Stimulated activated CD8-positive, alpha-beta memory T cell treated with anti-CD3 and anti-CD28 coated beads, Interleukin-15, amount 100 ng/mL, for 4 hours (primary cell): ENCODE results near the gene CREBZF.
"Not testable (repeated sequence)": the region's sequence is repeated elsewhere in the genome, so short reads cannot be mapped to it uniquely, and the experiment has no call there.

Experiments used
- DNase-seq, 2 donors: peaks; one replicate each; pipeline ENCODE4 v3.0.0-alpha.2; 2020; ENCODE audit warnings: low read depth in 2 of 2

CREBZF gene

GRCh38 chr11:85626496-85626895, 38.4 kb downstream of the CREBZF start:
- DNase-seq = no peak

DNA sequence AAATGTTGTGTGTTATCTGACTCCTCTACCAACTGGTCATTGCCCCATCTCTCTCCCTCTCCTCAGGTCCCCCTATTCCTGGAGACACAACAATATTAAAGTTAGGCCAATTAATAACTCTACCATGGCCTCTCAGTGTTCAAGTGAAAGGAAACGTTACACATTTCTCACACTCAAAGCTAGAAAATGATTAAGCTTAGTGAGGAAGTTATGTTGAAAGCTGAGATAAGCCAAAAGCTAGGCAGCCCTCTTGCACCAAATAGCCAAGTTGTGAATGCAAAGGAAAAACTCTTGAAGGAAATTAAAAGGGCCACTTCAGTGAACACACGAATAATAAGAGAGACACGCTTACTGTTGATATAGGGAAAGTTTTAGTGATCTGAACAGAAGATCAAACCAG, 44.7 kb downstream of the CREBZF start:
- DNase-seq = no peak

DNA sequence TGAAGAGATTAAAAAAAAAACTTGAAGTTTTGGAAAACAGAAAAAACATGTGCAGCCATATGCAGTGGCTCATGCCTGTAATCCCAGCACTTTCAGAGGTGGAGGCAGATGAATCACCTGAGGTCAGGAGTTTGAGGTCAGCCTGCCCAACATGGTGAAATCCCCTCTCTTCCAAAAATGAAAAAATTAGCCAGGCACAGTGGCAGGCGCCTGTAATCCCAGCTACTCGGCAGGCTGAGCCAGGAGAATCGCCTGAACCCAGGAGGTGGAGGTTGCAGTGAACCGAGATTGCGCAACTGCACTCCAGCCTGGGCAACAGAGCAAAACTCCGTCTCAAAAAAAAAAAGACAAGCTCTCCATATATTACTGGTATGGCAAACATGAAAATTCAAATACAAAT, 45.4 kb downstream of the CREBZF start:
- DNase-seq = no peak

GRCh38 chr11:85611643-85612042, 53.3 kb downstream of the CREBZF start:
- not testable (repeated sequence) for DNase-seq
